ENCODE results near the gene ETV4. TPM values are rescaled to one million over a fixed set of nuclear protein-coding genes. Genes with fewer than 3 reads are reported as not detected.

Gene ETV4
- total and polyA plus RNA-seq, 7 donors, result 0.21 to 0.44 (median 0.31) TPM

DNA sequence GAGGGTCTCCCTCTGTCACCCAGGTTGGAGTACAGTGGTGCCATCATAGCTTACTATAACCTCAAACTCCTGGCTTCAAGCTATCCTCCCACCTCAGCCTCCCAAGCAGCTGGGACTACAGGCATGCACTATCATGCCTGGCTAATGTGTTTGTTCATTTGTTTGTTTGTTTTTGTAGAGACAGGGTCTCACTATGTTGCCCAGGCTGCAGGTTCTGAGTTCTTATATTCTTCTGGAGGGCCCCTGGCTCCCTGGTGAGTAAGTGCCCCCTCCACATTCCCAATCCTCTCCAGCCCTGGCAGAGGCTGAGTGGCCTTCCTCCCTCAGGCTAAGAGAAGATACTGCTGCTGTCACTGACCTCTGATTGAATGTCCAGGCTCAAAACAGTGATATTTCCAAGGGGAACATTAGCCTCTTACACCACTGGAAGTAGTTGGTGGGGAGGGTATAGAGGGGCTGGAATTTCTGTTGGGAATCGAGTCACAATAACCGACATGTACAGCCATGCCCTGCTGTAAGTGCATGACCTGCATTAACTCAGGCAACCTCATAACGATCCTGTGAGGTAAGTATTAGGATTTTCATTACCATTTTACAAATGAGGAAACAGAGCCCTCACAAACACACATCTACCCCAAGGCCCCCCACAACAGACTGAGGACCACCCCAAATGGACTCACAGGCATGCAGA lies 2.7 kb upstream of the ETV4 start:
- Histone ChIP-seq H3K4me3 (no peak overlapping the region), H3K36me3 (ENCODE audit: insufficient read depth in 1 of 2, low read depth in 1 of 2) (no peaks in the 10 kb centered on the region), H3K4me1 (peaks cover 13% of the 10 kb centered on the region), H3K27ac (no peak overlapping the region), H3K9me3 (no peaks in the 10 kb centered on the region), H3K27me3 (ENCODE audit: insufficient read depth in 3 of 3, low read length in 2 of 3) (peaks cover 0 to 14% (median 8%) of the 10 kb centered on the region in 3 donors)
- intact Hi-C loops (cut with DNase I), result no loop called here
- 73 to 80% (median 78%) methylated on average over 3 of the region's 3 CpGs for WGBS, 3 donors
- ATAC-seq (no peak), DNase-seq (no peak)
- TF ChIP-seq, protein P1, sequence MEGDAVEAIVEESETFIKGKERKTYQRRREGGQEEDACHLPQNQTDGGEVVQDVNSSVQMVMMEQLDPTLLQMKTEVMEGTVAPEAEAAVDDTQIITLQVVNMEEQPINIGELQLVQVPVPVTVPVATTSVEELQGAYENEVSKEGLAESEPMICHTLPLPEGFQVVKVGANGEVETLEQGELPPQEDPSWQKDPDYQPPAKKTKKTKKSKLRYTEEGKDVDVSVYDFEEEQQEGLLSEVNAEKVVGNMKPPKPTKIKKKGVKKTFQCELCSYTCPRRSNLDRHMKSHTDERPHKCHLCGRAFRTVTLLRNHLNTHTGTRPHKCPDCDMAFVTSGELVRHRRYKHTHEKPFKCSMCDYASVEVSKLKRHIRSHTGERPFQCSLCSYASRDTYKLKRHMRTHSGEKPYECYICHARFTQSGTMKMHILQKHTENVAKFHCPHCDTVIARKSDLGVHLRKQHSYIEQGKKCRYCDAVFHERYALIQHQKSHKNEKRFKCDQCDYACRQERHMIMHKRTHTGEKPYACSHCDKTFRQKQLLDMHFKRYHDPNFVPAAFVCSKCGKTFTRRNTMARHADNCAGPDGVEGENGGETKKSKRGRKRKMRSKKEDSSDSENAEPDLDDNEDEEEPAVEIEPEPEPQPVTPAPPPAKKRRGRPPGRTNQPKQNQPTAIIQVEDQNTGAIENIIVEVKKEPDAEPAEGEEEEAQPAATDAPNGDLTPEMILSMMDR (IDR thresholded peaks at IDR 0.05), result no peak

DNA sequence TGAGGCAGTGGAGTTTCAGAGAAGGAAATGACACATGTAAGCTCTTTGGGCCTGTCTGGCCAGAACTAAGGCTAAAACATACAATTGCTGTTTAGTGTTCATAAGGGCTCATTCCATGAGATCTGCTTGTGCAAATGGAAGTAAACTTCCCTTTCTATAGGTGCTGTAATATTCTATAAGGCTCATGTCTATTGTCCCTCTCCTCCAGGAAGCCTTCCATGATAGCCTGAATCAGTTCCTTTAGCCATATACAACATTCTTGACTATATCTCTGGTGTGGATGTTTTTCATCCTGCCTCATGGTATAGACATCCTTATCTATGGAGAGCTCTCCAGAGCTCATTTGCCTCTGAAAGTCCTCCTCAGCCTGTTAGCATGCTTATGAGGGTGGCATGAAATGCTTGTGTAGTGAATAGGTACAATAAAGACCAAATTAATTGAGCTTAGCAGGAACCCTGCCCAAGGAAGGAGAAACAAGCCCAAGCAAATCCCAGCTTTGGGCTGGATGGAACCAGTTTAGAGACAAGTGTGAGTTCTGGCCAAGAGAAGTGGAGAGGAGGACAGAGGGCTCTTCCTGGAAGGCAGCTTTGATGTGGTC lies 1.6 kb upstream of the ETV4 start:
- peaks cover 0 to 22% (median 8%) of the 10 kb centered on the region in 3 donors for H3K27me3 ChIP-seq (ENCODE audit: insufficient read depth in 3 of 3, low read length in 2 of 3)
- H3K4me3 ChIP-seq, result no peak overlapping the region
- no peak for ATAC-seq

DNA sequence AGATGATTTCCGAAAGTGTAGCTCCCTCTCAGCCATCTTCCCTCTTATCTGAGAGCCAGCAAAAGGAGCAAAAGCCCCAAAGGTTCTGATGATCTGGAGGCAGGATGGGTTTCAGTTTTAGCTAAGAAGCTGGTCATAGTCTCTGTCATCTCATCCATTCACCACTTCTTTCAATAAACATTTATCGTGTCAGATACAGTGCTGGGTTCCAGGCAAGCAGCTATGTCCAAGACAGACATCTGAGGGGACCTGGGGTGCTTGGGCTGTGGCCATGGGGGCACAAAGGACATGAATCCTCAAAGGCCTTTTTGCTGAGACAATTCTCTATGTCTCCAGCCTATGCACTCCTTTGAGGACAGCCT lies 1.0 kb upstream of the ETV4 start:
- Histone ChIP-seq H3K9me3 (no peaks in the 10 kb centered on the region), H3K27ac (no peak overlapping the region), H3K36me3 (ENCODE audit: insufficient read depth in 1 of 2, low read depth in 1 of 2) (no peaks in the 10 kb centered on the region), H3K27me3 (ENCODE audit: insufficient read depth in 3 of 3, low read length in 2 of 3) (peaks cover 0 to 25% (median 8%) of the 10 kb centered on the region in 3 donors), H3K4me3 (no peak overlapping the region), H3K4me1 (peaks cover 9% of the 10 kb centered on the region)
- WGBS, 3 donors, result 69 to 74% (median 74%) methylated on average over 2 of the region's 2 CpGs
- intact Hi-C loops (cut with DNase I), result no loop called here
- ATAC-seq, result no peak
- TF ChIP-seq, protein P1 (IDR thresholded peaks at IDR 0.05), result no peak
- no peak for DNase-seq

More for the DNA sequence above, 1.6 kb upstream of the ETV4 start:
- DNase-seq, result no peak
- H3K27ac ChIP-seq, result no peak overlapping the region
- H3K4me1 ChIP-seq, result peaks cover 13% of the 10 kb centered on the region
- no peaks in the 10 kb centered on the region for H3K36me3 ChIP-seq (ENCODE audit: insufficient read depth in 1 of 2, low read depth in 1 of 2)
- intact Hi-C loops (cut with DNase I), result no loop called here
- TF ChIP-seq, protein P1 (IDR thresholded peaks at IDR 0.05), result no peak
- H3K9me3 ChIP-seq, result no peaks in the 10 kb centered on the region

DNA sequence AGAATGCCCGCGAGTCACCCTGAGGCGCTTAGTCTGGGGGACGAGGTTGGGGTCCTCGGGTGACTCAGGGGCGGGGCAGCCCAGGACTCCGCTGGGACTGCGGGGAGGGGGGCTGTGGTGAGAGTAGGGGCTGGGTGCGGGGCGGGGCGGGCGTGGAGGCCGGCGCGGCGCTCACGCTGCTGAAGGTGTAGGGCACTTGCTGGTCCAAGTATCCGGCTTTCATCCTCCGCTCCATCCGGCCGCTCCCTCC lies 832 bp downstream of the ETV4 start:
- no peak overlapping the region for H3K27ac ChIP-seq
- H3K36me3 ChIP-seq (ENCODE audit: insufficient read depth in 1 of 2, low read depth in 1 of 2), result no peaks in the 10 kb centered on the region
- H3K4me3 ChIP-seq, result peak overlapping the region; percentile 68
- peaks cover 8% of the 10 kb centered on the region for H3K4me1 ChIP-seq
- intact Hi-C loops (cut with DNase I), result no loop called here
- ATAC-seq (peak; percentile 40 to 61 (median 44)), DNase-seq (peak in 1 of 2 donors; percentile 33)
- H3K27me3 ChIP-seq (ENCODE audit: insufficient read depth in 3 of 3, low read length in 2 of 3), result peaks cover 0 to 25% (median 8%) of the 10 kb centered on the region in 3 donors
- H3K9me3 ChIP-seq, result no peaks in the 10 kb centered on the region
- 0 to 2% (median 0%) methylated on average over 6 to 21 of the region's 21 CpGs for WGBS, 3 donors
- TF ChIP-seq, protein P1 (IDR thresholded peaks at IDR 0.05), result no peak

Measured in psoas muscle (tissue), 8 donors.